ENCODE data around the gene TBC1D14.
A peak's percentile ranks its signal among the peaks of the same experiment; 100 is the strongest.

- TF ChIP-seq CTCF (IDR thresholded peaks at IDR 0.05), result peak in 2 of 6 experiments; percentile 8 to 20
- TF ChIP-seq POLR2A (IDR thresholded peaks at IDR 0.05), result peak; percentile 28 to 91
These were observed 17.3 kb downstream of the TBC1D14 start for GRCh38 chr4:6926681-6927478.
